ENCODE data around the gene SYCE1. TPM values are rescaled to one million over a fixed set of nuclear protein-coding genes. Genes with fewer than 3 reads are reported as not detected.

Gene SYCE1
- total RNA-seq, 2 experiments from 2014 or later = not detected

DNA sequence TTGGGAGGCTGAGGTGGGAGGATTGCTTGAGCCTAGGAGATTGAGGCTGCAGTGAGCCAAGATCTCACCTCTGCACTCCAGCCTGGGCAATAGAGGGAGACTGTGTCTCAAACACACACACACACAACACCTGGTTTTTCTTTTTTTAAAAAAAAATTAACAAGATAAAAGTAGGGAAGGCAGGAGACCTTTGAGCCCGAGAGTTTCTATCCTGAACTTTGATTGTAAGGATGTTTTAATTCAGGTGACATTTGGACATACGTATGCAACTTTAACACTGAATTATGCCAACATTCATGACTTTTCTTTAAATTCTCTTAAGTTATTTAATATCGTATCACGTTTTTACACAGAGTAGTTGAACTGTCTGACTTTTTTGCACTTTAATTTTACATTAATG lies 49.9 kb downstream of the SYCE1 start:
- intact Hi-C loops (cut with micrococcal nuclease; ENCODE audit: unreplicated experiment) = loop anchor here (10.0 kb wide), 1 partner anchor 271 kb away; no protein-coding TSS in a partner anchor
- CTCF ChIA-PET (ENCODE audit: unreplicated experiment) = no interaction called here
- BruUV-seq (replicated peaks) = no TSS peak

DNA sequence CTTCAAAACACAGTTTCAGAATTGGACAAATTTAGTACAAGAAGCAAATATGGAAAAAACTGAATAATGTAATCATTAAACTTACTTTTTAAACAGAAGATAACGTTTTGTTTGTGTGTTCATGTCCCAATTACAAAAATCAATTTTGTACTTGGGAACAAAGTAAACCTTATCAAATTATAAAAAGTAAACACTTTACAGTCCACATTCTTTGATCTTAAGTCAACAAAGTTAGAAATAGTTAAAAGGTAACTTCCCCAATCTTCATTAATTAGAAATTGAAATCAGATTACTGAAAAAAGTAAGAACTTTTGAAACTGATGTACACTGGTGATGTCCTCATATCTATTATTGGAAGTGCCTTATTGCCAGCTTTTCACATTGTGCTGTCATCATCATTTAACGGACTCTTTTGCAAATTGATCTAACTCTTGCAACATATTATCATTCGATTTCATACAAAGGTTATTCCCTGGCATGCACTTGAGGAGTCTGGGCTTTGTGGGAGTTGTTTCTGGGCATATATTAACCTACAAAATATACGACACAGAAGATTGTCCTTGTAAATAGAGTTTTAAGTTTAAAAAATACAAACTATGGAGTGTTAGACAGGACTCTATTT lies 53.4 kb downstream of the SYCE1 start:
- Histone ChIP-seq H4K20me1 (ENCODE audit: insufficient read depth, low read length) (no peaks in the 10 kb centered on the region), H3K4me1 (ENCODE audit: insufficient read depth, low read length, poor library complexity, severe bottlenecking) (no peaks in the 10 kb centered on the region), H3K9me2 (ENCODE audit: insufficient read depth, low read length) (no peaks in the 10 kb centered on the region), H3K4me2 (ENCODE audit: low read length) (no peak overlapping the region), H3K27ac (ENCODE audit: low read depth, low read length, poor library complexity, severe bottlenecking) (no peak overlapping the region), H3K36me3 (ENCODE audit: insufficient read depth, low read length) (no peaks in the 10 kb centered on the region), H3K4me3 (ENCODE audit: low read depth, low read length, poor library complexity, severe bottlenecking) (no peak overlapping the region), H3K79me2 (ENCODE audit: insufficient read depth, low read depth, low read length) (no peaks in the 10 kb centered on the region), H2AFZ (ENCODE audit: low read length) (no peak overlapping the region), H3K9me3 (ENCODE audit: low read length) (no peaks in the 10 kb centered on the region)
- no TSS peak for BruUV-seq (replicated peaks)
- ChIA-PET POLR2A (no interaction called here), CTCF (ENCODE audit: unreplicated experiment) (no interaction called here)
- TF ChIP-seq, protein P1, sequence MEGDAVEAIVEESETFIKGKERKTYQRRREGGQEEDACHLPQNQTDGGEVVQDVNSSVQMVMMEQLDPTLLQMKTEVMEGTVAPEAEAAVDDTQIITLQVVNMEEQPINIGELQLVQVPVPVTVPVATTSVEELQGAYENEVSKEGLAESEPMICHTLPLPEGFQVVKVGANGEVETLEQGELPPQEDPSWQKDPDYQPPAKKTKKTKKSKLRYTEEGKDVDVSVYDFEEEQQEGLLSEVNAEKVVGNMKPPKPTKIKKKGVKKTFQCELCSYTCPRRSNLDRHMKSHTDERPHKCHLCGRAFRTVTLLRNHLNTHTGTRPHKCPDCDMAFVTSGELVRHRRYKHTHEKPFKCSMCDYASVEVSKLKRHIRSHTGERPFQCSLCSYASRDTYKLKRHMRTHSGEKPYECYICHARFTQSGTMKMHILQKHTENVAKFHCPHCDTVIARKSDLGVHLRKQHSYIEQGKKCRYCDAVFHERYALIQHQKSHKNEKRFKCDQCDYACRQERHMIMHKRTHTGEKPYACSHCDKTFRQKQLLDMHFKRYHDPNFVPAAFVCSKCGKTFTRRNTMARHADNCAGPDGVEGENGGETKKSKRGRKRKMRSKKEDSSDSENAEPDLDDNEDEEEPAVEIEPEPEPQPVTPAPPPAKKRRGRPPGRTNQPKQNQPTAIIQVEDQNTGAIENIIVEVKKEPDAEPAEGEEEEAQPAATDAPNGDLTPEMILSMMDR (conservative IDR thresholded peaks at IDR 0.05; ENCODE audit: low read length) = no peak
- TF ChIP-seq EZH2phosphoT487 (IDR thresholded peaks at IDR 0.05; ENCODE audit: borderline replicate concordance, low read depth, low read length) = no peak
- intact Hi-C loops (cut with micrococcal nuclease; ENCODE audit: unreplicated experiment) = loop anchor here (10.0 kb wide), 1 partner anchor 267 kb away; no protein-coding TSS in a partner anchor
- DNase-seq (ENCODE audit: low spot score) = no peak

More for the DNA sequence above, 49.9 kb downstream of the SYCE1 start:
- no peaks in the 10 kb centered on the region for H3K9me3 ChIP-seq (ENCODE audit: low read length)
- no peak for TF ChIP-seq EZH2phosphoT487 (IDR thresholded peaks at IDR 0.05; ENCODE audit: borderline replicate concordance, low read depth, low read length)
- TF ChIP-seq, protein P1 (conservative IDR thresholded peaks at IDR 0.05; ENCODE audit: low read length) = no peak
- H3K27ac ChIP-seq (ENCODE audit: low read depth, low read length, poor library complexity, severe bottlenecking) = no peak overlapping the region
- no peak overlapping the region for H3K4me3 ChIP-seq (ENCODE audit: low read depth, low read length, poor library complexity, severe bottlenecking)
- H3K79me2 ChIP-seq (ENCODE audit: insufficient read depth, low read depth, low read length) = no peaks in the 10 kb centered on the region
- no peak overlapping the region for H3K4me2 ChIP-seq (ENCODE audit: low read length)
- H3K9me2 ChIP-seq (ENCODE audit: insufficient read depth, low read length) = no peaks in the 10 kb centered on the region
- H2AFZ ChIP-seq (ENCODE audit: low read length) = no peak overlapping the region
- no peaks in the 10 kb centered on the region for H4K20me1 ChIP-seq (ENCODE audit: insufficient read depth, low read length)
- no peaks in the 10 kb centered on the region for H3K36me3 ChIP-seq (ENCODE audit: insufficient read depth, low read length)
- no peak for DNase-seq (ENCODE audit: low spot score)
- H3K4me1 ChIP-seq (ENCODE audit: insufficient read depth, low read length, poor library complexity, severe bottlenecking) = no peaks in the 10 kb centered on the region
- POLR2A ChIA-PET = no interaction called here

DNA sequence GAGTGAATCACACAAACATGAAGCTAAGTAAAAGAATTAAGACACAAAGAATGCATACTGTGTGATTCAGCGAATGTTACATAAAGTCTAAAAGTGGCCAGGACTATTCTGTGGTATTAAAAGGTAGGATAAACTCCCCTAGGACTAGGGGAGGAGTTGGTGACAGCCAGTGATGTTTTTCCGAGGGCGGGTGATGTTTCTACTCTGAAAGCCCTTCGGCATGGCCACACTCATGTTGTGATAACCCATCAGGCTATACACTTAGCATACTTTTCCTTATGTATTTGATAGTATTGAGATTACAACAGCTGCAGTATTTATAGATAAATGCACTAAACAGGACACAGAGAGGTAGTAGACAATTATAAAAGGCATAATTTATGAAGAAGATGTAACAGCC lies 54.0 kb downstream of the SYCE1 start:
- no peak for DNase-seq (ENCODE audit: low spot score)
- no peak overlapping the region for H3K27ac ChIP-seq (ENCODE audit: low read depth, low read length, poor library complexity, severe bottlenecking)
- H3K9me2 ChIP-seq (ENCODE audit: insufficient read depth, low read length) = no peaks in the 10 kb centered on the region
- H3K4me2 ChIP-seq (ENCODE audit: low read length) = no peak overlapping the region
- BruUV-seq (replicated peaks) = no TSS peak
- ChIA-PET CTCF (ENCODE audit: unreplicated experiment) (no interaction called here), POLR2A (no interaction called here)
- H3K4me1 ChIP-seq (ENCODE audit: insufficient read depth, low read length, poor library complexity, severe bottlenecking) = no peaks in the 10 kb centered on the region
- H4K20me1 ChIP-seq (ENCODE audit: insufficient read depth, low read length) = no peaks in the 10 kb centered on the region
- no peaks in the 10 kb centered on the region for H3K36me3 ChIP-seq (ENCODE audit: insufficient read depth, low read length)
- H2AFZ ChIP-seq (ENCODE audit: low read length) = no peak overlapping the region
- intact Hi-C loops (cut with micrococcal nuclease; ENCODE audit: unreplicated experiment) = loop anchor here (10.0 kb wide), 1 partner anchor 267 kb away; no protein-coding TSS in a partner anchor
- H3K79me2 ChIP-seq (ENCODE audit: insufficient read depth, low read depth, low read length) = no peaks in the 10 kb centered on the region
- H3K4me3 ChIP-seq (ENCODE audit: low read depth, low read length, poor library complexity, severe bottlenecking) = no peak overlapping the region
- no peaks in the 10 kb centered on the region for H3K9me3 ChIP-seq (ENCODE audit: low read length)
- TF ChIP-seq, protein P1 (conservative IDR thresholded peaks at IDR 0.05; ENCODE audit: low read length) = no peak
- TF ChIP-seq EZH2phosphoT487 (IDR thresholded peaks at IDR 0.05; ENCODE audit: borderline replicate concordance, low read depth, low read length) = no peak
